ENCODE measurements around the gene KLKB1.

- TF ChIP-seq, protein P1, sequence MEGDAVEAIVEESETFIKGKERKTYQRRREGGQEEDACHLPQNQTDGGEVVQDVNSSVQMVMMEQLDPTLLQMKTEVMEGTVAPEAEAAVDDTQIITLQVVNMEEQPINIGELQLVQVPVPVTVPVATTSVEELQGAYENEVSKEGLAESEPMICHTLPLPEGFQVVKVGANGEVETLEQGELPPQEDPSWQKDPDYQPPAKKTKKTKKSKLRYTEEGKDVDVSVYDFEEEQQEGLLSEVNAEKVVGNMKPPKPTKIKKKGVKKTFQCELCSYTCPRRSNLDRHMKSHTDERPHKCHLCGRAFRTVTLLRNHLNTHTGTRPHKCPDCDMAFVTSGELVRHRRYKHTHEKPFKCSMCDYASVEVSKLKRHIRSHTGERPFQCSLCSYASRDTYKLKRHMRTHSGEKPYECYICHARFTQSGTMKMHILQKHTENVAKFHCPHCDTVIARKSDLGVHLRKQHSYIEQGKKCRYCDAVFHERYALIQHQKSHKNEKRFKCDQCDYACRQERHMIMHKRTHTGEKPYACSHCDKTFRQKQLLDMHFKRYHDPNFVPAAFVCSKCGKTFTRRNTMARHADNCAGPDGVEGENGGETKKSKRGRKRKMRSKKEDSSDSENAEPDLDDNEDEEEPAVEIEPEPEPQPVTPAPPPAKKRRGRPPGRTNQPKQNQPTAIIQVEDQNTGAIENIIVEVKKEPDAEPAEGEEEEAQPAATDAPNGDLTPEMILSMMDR (conservative IDR thresholded peaks at IDR 0.05; ENCODE audit: low read length) = no peak
- TF ChIP-seq EZH2phosphoT487 (IDR thresholded peaks at IDR 0.05; ENCODE audit: borderline replicate concordance, low read depth, low read length) = no peak
Measured at GRCh38 chr4:186243331-186243730, 16.0 kb downstream of the KLKB1 start.

Measured in OCI-LY7 (cell line).